SJCRH30 (cell line): ENCODE results near the gene KIAA1671. TPM values are rescaled to one million over a fixed set of nuclear protein-coding genes. Genes with fewer than 3 reads are reported as not detected.
A peak's percentile ranks its signal among the peaks of the same experiment; 100 is the strongest.

Experiments
- DNase-seq, 2 experiments: peaks; one replicate each; pipeline ENCODE4 v3.0.0-alpha.2; 2015 to 2020
- H3K27ac ChIP-seq: fragments of 250-450 bp; sonication (Bioruptor Pico); 2 replicates; pipeline ENCODE4 v1.5.1; 2020; ENCODE audit warnings: mild to moderate bottlenecking, moderate library complexity
- H3K27me3 ChIP-seq: fragments of 250-450 bp; sonication (Bioruptor Pico); 2 replicates; pipeline ENCODE4 v1.5.1; 2020; ENCODE audit warnings: mild to moderate bottlenecking, moderate library complexity
- H3K36me3 ChIP-seq: fragments of 250-450 bp; sonication (Bioruptor Pico); 2 replicates; pipeline ENCODE4 v1.5.1; 2020; ENCODE audit warnings: mild to moderate bottlenecking, moderate library complexity
- H3K4me1 ChIP-seq: fragments of 250-450 bp; sonication (Bioruptor Pico); 2 replicates; pipeline ENCODE4 v1.5.1; 2020; ENCODE audit warnings: mild to moderate bottlenecking, moderate library complexity
- H3K4me3 ChIP-seq: fragments of 250-450 bp; sonication (Bioruptor Pico); 2 replicates; pipeline ENCODE4 v1.5.1; 2020; ENCODE audit warnings: mild to moderate bottlenecking, moderate library complexity
- H3K9me3 ChIP-seq: fragments of 250-450 bp; sonication (Bioruptor Pico); replicated peaks from 2 replicates; pipeline ENCODE4 v1.5.1; 2020; ENCODE audit warnings: mild to moderate bottlenecking, moderate library complexity
- total RNA-seq: library from RNA; depleted of rRNA; stranded (reverse); fragments of >200 nt; shearing (Covaris generic); gene quantifications from 2 replicates; pipeline ENCODE4 v1.2.3, GENCODE V29; 2014

Gene KIAA1671
- total RNA-seq, 1 experiment from 2014 or later = 19.7 TPM

GRCh38 chr22:25149014-25149413 lies 196.5 kb downstream of the KIAA1671 start:
- H3K36me3 ChIP-seq = no peaks in the 10 kb centered on the region; the same call in 1 of the 2 replicates

DNA sequence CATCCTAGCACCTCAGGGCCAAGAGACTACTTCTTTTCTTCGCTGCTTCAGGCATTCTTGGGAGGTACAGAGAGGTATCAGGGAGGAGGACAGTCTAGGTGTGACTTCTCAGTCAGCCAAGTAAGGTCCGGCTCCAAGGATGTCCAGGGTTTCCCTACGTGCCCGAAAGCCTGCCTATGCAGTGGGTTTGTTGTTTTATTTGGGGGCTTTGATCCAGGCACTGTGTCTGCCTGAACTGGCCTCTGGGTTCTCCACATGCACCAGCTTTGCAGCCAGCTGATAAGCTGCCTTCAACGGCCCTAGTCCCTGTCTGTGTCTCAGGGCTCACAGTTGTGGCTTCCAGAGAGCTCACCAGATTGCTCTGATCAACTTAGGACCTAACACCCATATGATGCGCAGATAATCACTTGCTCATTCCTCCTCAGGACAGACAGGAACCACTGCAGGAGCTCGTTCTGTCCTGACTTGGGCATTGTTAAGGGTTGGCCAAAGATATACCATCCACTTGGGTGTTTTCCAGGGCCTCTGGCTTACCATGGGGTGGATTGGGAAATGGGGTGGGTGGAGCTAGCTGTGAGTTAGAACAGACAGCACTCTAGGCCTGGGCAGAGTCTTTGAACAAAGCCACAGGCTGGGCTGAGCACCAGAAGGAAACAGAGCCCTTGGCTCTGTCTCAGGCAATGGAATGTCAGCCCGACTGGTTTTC lies 201.6 kb downstream of the KIAA1671 start:
- DNase-seq = peak; percentile 59 to 66
- H3K4me3 ChIP-seq = no peak overlapping the region
- H3K9me3 ChIP-seq = no peaks in the 10 kb centered on the region
- H3K4me1 ChIP-seq = peaks cover 29% of the 10 kb centered on the region
- peaks cover 3% of the 10 kb centered on the region; the same call in 1 of the 2 replicates for H3K36me3 ChIP-seq
- H3K27me3 ChIP-seq = no peaks in the 10 kb centered on the region
- H3K27ac ChIP-seq = peak overlapping the region; percentile 20; the same call in 1 of the 2 replicates

More at GRCh38 chr22:25149014-25149413, 196.5 kb downstream of the KIAA1671 start:
- Histone ChIP-seq H3K4me3 (no peak overlapping the region), H3K27me3 (no peaks in the 10 kb centered on the region), H3K9me3 (no peaks in the 10 kb centered on the region), H3K4me1 (peaks cover 4% of the 10 kb centered on the region; the same call in 1 of the 2 replicates), H3K27ac (no peak overlapping the region)
- DNase-seq = no peak

DNA sequence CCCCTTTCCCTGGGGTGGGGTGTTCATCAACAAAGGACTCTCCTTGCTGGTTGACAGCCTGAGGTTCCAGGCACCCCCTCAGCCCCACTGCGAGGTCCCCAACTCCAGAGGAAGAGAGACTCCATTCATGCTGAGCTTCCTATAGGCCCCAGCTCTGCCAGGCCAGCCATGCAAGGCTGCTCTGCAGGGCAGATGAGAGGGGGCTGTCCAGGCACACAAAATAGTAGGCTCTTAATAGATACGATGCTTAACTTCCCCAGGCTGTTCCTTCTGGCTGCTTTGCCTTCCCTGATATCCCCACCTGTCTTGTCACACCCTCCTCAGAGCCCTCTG lies 202.1 kb downstream of the KIAA1671 start:
- DNase-seq = no peak
- Histone ChIP-seq H3K27me3 (no peaks in the 10 kb centered on the region), H3K4me1 (peaks cover 34% of the 10 kb centered on the region), H3K4me3 (no peak overlapping the region), H3K27ac (peak overlapping the region; percentile 20; the same call in 1 of the 2 replicates), H3K36me3 (peaks cover 3% of the 10 kb centered on the region; the same call in 1 of the 2 replicates), H3K9me3 (no peaks in the 10 kb centered on the region)

DNA sequence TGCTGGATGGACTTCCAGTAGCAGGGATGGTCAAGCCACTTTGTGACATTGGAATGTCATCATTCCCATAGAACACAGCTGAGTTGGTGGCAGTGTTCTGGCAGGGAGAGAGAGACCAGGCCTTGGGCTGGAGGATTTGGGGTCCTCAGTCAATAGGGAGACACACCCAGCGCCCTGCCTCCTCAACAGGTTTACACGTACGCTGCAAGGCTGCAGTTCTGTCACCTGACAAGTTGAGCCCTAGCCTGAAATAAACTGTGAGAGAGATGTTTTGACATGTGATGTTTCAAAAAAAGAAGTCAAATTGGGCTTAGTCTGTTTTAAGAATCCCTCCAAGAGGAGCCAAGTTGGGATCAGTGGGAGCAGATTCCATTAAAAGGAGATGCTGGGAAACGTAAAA lies 204.2 kb downstream of the KIAA1671 start:
- H3K36me3 ChIP-seq = peaks cover 3% of the 10 kb centered on the region; the same call in 1 of the 2 replicates
- peaks cover 39% of the 10 kb centered on the region for H3K4me1 ChIP-seq
- DNase-seq = no peak
- H3K27ac ChIP-seq = no peak overlapping the region
- H3K9me3 ChIP-seq = no peaks in the 10 kb centered on the region
- H3K4me3 ChIP-seq = no peak overlapping the region
- H3K27me3 ChIP-seq = no peaks in the 10 kb centered on the region

- H3K36me3 ChIP-seq = peaks cover 3% of the 10 kb centered on the region; the same call in 1 of the 2 replicates
- no peak overlapping the region for H3K4me3 ChIP-seq
- H3K27ac ChIP-seq = peak overlapping the region; percentile 65
- peaks cover 44% of the 10 kb centered on the region for H3K4me1 ChIP-seq
- peak; percentile 99 for DNase-seq
- no peaks in the 10 kb centered on the region for H3K9me3 ChIP-seq
- H3K27me3 ChIP-seq = no peaks in the 10 kb centered on the region
These were observed 206.5 kb downstream of the KIAA1671 start for GRCh38 chr22:25159028-25159427.

DNA sequence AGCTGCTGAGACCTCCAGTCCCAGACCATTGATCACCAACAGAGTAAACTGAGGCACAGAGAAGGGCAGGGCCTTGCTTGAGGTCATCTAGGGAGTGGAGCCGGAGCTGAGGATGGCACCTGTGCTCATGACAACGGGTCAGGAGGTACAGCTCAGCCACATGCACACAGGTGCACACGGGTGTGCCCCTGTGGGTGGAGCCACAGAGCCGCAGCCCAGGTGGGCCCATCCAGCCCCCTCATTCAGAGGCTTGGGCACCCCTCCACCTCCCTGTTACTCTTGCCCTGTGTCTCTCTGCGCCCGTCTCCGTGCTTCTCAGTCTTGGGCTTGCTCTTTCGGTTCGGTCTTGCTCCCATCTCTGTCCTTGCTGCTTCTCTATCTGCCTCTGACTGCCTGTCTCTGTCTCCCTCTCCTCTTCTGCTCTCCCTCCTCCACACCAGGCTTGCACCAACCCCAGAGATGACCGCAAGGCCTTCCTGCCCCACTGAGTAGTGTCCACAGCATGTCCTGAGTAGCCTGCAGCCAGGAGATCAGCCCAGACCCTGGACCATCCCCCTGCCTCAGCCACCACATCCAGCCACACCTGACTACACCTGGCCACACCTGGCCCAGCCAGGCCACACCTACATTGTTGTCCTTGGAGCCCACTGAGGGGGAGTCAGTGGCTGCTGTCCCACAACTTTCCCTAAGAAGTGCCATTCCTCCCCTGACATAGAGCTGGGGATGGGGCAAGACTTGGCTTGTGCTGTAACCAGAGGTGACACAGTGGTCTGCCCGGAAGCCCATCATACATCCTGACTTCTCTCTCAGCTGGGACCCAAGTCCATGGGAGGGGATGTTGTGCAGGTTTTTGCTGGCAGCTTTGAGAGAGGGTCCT lies 207.8 kb downstream of the KIAA1671 start:
- Histone ChIP-seq H3K4me1 (peaks cover 40% of the 10 kb centered on the region), H3K27ac (no peak overlapping the region; the same call in 1 of the 2 replicates), H3K9me3 (no peaks in the 10 kb centered on the region), H3K36me3 (peaks cover 3% of the 10 kb centered on the region; the same call in 1 of the 2 replicates), H3K27me3 (no peaks in the 10 kb centered on the region), H3K4me3 (no peak overlapping the region)
- DNase-seq = no peak

DNA sequence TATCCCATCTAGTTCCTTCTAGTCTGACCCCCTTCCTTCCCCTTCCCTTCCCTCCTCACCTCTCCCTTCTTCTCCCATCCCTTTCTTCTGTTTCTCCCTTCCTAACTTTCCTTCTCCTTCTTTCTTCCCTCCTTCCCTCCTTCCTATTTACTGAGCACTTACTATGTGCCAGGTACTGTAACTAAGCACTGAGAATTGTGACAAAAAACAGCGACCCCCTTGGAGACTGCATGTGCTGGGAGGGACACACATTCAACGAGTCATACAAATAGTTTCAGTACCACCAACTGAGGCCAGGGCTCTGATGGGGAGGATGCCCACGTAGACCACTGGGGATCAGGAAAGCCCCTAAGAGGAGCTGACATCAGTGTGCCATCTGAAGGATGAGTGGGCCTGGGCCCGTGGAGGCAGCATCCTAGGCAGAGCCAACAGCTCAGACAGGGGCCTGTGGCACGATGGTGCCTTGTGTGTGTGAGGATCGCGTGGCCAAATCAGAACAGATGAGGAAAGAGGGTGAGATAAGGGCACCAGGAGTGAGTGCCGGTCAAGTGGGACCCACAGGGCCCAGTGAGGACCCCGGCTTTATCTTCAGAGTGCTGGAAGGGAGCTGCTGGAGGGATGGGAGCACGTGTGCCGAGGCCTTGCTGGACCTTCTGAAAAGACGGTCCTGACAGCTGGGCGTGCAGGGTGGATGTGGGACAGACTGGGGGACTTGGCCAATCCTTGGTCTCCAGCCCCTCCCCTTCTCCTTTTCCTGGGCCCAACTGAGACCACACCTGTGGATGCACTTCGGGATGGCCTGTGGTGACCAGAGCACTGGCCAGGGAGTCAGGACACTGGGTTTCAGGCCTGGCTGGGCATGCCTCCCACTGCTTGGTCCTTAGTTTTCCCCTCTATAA lies 208.8 kb downstream of the KIAA1671 start:
- peaks cover 41% of the 10 kb centered on the region for H3K4me1 ChIP-seq
- no peak overlapping the region for H3K4me3 ChIP-seq
- no peak overlapping the region for H3K27ac ChIP-seq
- no peak for DNase-seq
- H3K9me3 ChIP-seq = no peaks in the 10 kb centered on the region
- H3K27me3 ChIP-seq = no peaks in the 10 kb centered on the region
- peaks cover 3% of the 10 kb centered on the region; the same call in 1 of the 2 replicates for H3K36me3 ChIP-seq

DNA sequence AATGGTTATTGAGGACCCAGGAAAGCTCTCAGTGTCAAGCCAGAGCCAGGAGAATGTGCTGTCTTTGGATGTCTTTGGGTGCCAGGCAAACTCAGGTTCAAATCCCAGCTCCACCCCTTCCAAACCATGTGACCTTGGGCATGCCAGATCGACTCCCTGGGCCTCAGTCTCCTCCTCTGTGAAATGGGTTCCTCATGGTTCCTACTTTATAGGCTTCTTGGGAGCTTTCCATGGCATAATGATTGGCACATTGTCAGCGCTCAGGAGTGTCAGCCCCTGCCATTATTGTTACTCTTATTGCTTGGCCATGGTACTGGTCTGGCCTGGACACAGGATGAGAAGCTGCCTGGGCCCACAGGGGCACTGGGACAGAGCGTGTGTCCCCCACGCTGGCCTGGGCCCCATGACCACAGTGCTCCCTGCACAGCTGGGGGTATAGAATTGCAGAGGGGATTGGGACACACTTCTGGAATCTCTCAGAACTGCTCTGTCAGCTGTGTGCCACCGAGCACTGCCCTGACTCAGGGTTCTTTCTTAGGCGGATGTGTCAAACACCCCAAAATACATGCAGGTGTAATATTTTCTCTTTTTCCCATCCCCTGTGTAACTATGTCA lies 209.5 kb downstream of the KIAA1671 start:
- peaks cover 3% of the 10 kb centered on the region; the same call in 1 of the 2 replicates for H3K36me3 ChIP-seq
- no peaks in the 10 kb centered on the region for H3K9me3 ChIP-seq
- no peaks in the 10 kb centered on the region for H3K27me3 ChIP-seq
- H3K4me3 ChIP-seq = no peak overlapping the region
- no peak overlapping the region for H3K27ac ChIP-seq
- peaks cover 41% of the 10 kb centered on the region for H3K4me1 ChIP-seq
- peak in 1 of 2 experiments; percentile 45 for DNase-seq

- Histone ChIP-seq H3K9me3 (no peaks in the 10 kb centered on the region), H3K27me3 (no peaks in the 10 kb centered on the region), H3K4me1 (peaks cover 38% of the 10 kb centered on the region), H3K36me3 (peaks cover 3% of the 10 kb centered on the region; the same call in 1 of the 2 replicates), H3K4me3 (no peak overlapping the region), H3K27ac (no peak overlapping the region)
- DNase-seq = no peak
These were observed 210.0 kb downstream of the KIAA1671 start for GRCh38 chr22:25162561-25162960.

DNA sequence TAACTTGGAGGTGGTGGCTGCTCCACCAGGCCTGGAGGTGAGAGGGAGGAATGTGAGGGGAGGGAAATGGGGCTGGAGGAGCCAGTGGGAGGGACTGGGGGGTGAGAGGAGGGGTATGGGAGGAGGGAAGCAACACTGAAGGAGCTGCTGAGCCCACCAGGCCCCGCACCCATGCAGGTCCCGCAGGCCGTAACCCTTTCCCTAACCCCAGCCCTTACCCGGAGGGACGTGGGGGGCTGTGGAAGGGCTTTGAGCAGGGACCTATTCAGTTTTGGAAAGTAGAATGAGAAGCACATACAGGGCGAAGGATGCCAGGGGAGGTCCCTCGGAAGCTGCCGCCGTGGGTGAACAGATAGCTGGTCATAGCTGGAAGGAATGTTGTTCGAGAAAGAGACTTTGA lies 213.3 kb downstream of the KIAA1671 start:
- H3K4me1 ChIP-seq = peaks cover 24% of the 10 kb centered on the region
- no peaks in the 10 kb centered on the region for H3K27me3 ChIP-seq
- no peaks in the 10 kb centered on the region for H3K9me3 ChIP-seq
- no peaks in the 10 kb centered on the region for H3K36me3 ChIP-seq
- no peak overlapping the region for H3K27ac ChIP-seq
- DNase-seq = no peak
- H3K4me3 ChIP-seq = no peak overlapping the region

DNA sequence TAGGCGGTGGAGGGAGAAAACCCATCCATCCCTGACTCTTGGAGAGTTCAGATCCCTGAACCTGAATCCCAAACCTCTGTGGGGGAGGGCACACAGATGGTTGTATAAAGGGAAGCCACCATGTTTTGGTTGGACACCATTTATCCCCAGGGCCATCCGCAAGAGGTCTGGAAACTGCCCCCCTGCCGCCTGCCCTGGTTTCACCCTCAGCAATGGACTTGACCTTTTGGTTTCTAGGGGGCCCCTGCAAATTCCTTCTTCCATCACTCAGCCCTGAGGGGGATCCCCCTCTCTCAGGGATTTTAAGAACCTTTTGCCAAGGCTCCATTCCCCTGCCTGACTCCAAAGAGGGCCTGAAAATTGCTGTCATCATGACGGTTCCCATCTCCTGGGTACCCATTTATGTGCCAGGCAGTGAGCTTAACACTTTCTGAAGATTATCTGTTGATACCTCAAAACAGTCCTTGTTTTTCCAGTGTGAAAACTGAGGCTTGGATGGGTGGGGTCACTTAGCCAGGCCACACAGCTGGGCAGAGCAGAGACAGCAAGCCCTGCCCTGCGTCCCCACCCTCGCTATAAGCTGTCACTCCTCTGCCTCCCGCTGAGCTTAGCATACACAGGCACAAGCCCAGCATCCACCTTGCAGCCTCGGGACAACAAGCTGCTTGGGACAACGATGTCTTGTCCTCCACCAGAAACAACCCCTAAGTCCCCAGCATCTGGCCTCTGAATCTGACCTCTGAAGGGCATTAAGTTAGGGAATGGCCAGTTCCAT lies 213.9 kb downstream of the KIAA1671 start:
- Histone ChIP-seq H3K4me3 (no peak overlapping the region), H3K27ac (no peak overlapping the region), H3K9me3 (no peaks in the 10 kb centered on the region), H3K4me1 (peaks cover 24% of the 10 kb centered on the region), H3K27me3 (no peaks in the 10 kb centered on the region), H3K36me3 (no peaks in the 10 kb centered on the region)
- DNase-seq = no peak

GRCh38 chr22:25167082-25167481 lies 214.6 kb downstream of the KIAA1671 start:
- H3K36me3 ChIP-seq = peaks cover 5% of the 10 kb centered on the region
- peaks cover 23% of the 10 kb centered on the region for H3K4me1 ChIP-seq
- no peaks in the 10 kb centered on the region for H3K9me3 ChIP-seq
- H3K27ac ChIP-seq = no peak overlapping the region
- H3K4me3 ChIP-seq = no peak overlapping the region
- DNase-seq = no peak
- no peaks in the 10 kb centered on the region for H3K27me3 ChIP-seq

GRCh38 chr22:25167834-25168601 lies 215.5 kb downstream of the KIAA1671 start:
- H3K4me3 ChIP-seq = no peak overlapping the region
- H3K27me3 ChIP-seq = no peaks in the 10 kb centered on the region
- peaks cover 8% of the 10 kb centered on the region for H3K36me3 ChIP-seq
- peaks cover 15% of the 10 kb centered on the region for H3K4me1 ChIP-seq
- no peaks in the 10 kb centered on the region for H3K9me3 ChIP-seq
- DNase-seq = no peak
- no peak overlapping the region for H3K27ac ChIP-seq
